NK-92 (cell line): ENCODE results near the gene CHST7.

ENCODE experiments used
- DNase-seq: peaks from one replicate; lab custom pipeline; 2025; ENCODE audit not compliant: unreplicated experiment; lab: John Stamatoyannopoulos, UW

The CHST7 gene

GRCh38 chrX:46602468-46603102 lies 29.0 kb downstream of the CHST7 start:
- no peak for DNase-seq

DNA sequence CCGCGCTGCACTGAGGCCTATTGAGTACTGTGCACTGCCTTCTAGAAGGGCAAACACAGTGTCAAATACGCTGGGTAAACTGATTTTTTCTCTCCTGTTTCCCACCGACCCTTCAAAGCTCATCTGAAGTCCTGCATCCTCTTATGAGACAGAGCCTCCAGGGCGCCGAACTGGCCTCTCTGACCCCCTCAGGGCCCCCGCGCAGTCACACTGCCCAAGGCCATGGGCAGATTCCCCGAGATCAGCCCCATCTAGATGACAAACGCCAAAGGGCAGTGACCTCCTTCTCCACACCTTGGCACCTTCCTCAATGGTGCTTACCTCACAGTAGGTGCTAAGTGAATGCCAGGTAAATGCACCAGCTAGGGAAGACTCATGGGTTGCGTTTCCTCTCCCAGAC lies 34.4 kb downstream of the CHST7 start:
- DNase-seq: no peak

DNA sequence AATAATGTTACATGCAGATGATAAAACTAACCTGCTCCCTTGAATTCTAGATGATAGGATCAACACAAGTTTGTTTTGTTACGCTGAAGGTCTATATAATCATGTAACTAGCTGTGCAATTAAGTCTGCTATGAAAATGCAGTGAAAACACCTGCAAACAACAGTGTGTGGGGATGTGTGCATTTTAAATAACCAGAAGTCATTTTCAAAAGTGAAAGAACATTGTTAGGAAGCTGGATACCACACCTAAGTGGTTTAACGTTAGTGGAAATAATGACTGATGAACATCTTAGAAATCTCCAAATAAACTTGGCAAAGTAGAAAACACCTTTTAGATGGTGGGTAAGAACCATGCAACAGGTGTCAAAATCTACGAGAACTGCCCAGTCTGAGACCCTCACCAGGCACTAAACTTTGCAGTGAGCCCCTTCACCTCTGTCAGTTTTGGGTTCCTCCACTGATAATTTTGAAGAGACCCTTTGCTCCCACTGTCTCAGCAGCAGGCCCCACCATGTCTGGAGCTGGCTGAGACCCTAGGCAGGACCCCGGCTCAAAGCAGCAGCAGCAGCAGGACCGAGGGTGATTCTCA lies 36.6 kb downstream of the CHST7 start:
- no peak for DNase-seq

GRCh38 chrX:46611658-46612362 lies 38.2 kb downstream of the CHST7 start:
- no peak for DNase-seq

DNA sequence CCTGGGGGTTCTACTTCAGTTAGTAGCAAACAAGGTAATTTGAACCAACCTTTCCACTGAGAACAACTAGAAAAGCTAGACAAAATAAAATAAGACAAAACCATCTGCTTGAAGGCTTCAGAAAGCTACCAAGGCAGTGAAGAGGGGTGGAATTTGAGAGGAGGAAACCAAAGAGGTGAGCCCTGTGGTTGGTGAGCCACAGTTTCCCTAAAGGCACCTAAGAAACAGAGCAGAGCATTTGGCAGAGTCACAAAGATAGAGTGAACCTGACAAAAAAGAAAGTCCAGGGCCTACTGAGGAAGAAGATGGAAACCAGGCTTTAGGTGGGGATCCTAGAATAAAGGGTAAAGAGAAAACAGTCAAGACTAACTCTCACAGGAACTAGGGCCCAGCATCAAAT lies 44.3 kb downstream of the CHST7 start:
- no peak for DNase-seq

- no peak for DNase-seq
Measured at GRCh38 chrX:46618947-46619346, 45.4 kb downstream of the CHST7 start.

GRCh38 chrX:46620505-46620904 lies 46.9 kb downstream of the CHST7 start:
- DNase-seq: no peak

GRCh38 chrX:46621572-46621971 lies 48.0 kb downstream of the CHST7 start:
- DNase-seq: no peak

DNA sequence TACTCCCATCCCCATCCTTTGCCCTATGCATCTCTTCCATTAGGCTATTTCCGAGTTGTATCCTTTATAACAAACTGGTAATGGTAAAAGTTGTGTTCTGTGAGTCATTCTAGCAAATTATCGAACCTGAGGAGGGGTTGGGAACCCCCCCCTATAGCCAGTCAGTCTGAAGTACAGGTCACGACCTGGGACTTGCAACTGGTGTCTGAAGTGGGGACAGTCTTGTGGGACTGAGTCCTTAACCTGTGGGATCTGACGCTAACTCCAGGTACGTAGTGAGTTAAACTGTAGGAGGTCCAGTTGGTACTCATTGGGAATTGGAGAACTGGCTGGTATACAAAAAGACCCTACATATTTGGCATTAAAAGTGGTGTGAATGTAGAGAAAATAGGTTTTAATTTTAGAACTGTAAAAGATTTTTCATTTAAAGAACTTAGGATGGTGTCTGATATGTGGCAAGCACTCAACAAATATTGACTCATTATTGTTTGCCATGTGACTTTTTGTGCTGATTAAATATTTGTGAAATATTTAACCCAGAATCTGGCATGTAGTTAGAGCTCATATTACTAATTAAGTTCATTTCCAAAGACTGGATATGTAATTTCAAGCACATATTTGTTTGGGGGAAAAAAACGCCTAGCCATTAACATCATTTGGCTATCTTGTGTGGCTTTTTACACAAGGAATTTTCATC lies 50.7 kb downstream of the CHST7 start:
- no peak for DNase-seq

DNA sequence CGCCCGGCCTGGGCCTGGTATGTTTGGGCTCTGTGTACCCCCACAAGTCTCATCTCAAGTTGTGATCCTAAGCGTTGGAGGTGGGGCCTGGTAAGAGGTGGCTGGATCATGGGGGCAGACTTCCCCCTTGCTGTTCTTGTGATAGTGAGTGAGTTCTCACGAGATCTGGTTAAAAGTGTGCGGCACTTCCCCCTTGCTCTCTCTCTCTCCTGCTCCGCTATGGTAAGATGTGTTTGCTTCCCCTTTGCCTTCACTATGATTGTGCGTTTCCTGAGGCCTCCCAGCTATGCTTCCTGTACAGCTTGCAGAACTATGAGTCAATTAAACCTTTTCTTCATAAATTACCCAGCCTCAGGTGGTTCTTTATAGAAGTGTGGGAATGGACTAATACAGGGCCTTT lies 53.0 kb downstream of the CHST7 start:
- no peak for DNase-seq

- DNase-seq: no peak
Measured at GRCh38 chrX:46627062-46627461, 53.5 kb downstream of the CHST7 start.

DNA sequence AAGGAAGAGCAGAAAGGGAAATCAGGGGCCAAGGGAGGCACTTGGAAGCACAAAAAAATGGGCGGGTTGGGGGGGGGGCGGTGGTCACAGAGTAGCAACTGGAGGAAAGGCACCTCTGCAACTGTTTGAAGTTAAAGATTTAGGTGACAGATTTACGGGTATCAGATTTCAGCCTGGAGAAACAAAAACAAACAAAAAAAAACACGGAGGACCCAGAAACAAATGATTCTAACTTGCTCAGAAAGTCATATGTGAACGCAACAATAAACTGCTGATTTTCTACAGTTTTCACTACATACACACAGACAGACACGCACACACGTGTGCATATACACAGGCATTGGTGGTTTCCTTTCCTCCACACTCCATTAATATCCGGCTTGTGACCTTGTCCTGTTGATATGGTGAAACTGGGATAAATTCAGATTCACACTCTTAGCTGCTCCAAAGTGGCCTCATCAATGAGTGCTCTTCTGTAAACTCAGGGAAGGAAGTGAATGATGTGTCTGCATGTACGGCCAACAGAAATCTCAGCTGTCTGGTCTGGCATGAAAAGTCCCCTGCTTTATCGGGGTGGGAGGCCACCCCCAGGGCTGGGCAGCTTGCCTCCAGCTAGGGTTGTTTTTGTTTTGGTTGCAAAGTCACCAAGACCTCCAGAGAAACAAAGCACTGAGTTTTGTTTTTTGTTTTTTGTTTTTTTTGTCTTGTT lies 54.3 kb downstream of the CHST7 start:
- no peak for DNase-seq

GRCh38 chrX:46628460-46629371 lies 55.2 kb downstream of the CHST7 start:
- no peak for DNase-seq

- DNase-seq: no peak
Measured at GRCh38 chrX:46630141-46630540, 56.6 kb downstream of the CHST7 start.

GRCh38 chrX:46634577-46634976 lies 61.0 kb downstream of the CHST7 start:
- DNase-seq: no peak

DNA sequence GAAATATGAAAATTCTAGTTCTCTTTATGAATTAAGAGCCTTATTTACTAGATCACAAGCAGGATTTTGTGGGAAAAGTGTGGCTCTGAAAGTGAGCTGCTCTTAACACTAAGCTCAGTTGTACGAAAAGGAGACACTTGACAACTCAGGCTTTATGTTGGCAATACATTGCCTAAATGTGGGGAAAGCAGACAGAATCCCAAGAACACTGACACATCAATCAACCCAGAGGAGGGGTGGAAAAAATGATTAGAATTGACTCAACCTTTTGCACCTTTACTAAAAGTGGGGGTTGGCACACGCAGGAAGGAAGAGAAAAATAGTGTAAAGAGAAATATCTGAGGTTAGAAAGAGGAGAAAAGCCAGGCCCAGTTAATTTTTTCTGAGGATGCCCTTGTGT lies 61.6 kb downstream of the CHST7 start:
- no peak for DNase-seq

DNA sequence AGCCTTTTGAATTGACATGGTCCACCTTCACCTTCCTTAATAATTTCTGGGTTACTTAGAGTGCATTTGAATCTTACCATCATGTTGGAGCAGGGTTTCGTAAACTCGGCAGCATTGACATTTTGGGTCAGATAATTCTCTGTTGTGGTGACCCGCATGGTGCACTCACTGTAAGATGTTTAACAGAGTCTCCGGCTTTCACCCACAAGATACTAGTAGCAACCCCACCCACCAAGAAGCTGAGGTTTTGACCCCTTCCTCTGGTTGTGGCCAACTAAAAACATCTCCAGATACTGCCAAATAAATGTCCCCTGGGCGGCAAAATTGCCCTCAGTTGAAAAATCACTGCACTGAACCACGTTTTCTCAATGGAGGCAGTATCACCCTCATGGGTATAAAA lies 62.7 kb downstream of the CHST7 start:
- DNase-seq: no peak

DNA sequence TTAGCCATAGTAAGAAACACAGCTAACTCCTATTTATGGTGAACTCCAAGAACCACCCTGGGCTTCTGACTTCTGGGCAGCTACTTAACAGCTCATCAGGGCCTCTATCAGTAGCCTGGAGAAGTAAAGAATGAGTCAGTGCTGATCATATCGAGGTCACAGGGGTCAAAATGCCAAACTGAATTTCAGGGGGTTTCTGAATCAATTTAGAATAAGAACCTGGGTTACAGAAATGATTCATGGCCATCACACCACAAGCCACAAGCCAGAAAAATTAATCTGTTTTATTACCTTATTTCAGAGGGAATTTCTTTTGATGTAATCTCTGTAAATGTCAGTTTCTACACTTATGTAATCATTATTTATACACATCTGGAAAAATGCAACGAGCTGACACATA lies 64.4 kb downstream of the CHST7 start:
- DNase-seq: no peak

GRCh38 chrX:46642145-46642544 lies 68.6 kb downstream of the CHST7 start:
- DNase-seq: no peak

- DNase-seq: no peak
Measured at GRCh38 chrX:46643636-46644035, 70.1 kb downstream of the CHST7 start.
